Peyer's patch (tissue), 4 donors: ENCODE measurements around the gene AQP12B. TPM values are rescaled to one million over a fixed set of nuclear protein-coding genes. Genes with fewer than 3 reads are reported as not detected.

Experiments
- DNase-seq, 3 donors: peaks; one replicate each; pipeline ENCODE4 v3.0.0-alpha.2; 2017 to 2019
- H3K27ac ChIP-seq, 4 donors: fragments of 200-600 bp; sonication (generic); one replicate each; pipeline ENCODE4 v1.5.1; 2016 to 2019
- H3K27me3 ChIP-seq, 2 donors: fragments of 200-600 bp; sonication (generic); one replicate each; pipeline ENCODE4 v1.5.1; 2019
- H3K36me3 ChIP-seq, 3 donors: fragments of 200-600 bp; sonication (generic); one replicate each; pipeline ENCODE4 v1.5.1; 2016 to 2019
- H3K4me1 ChIP-seq, 4 donors: fragments of 200-600 bp; sonication (generic); one replicate each; pipeline ENCODE4 v1.5.1; 2016 to 2019
- H3K4me3 ChIP-seq, 4 donors: fragments of 200-600 bp; sonication (generic); 1 replicate in 3 of 4; 2 replicates in 1 of 4; pipeline ENCODE4 v1.5.1; 2016 to 2019; ENCODE audit warnings: mild to moderate bottlenecking in 1 of 4
- H3K9me3 ChIP-seq, 4 donors: fragments of 200-600 bp; sonication (generic); one replicate each; pipeline ENCODE4 v1.5.1; 2016 to 2019; ENCODE audit warnings: mild to moderate bottlenecking in 1 of 4
- CTCF ChIP-seq, 6 experiments: fragments of 450-650 bp in 4 of 6; fragments of 200-600 bp in 2 of 6; sonication (generic) in 1 of 6; IDR thresholded peaks; one replicate each; pipeline ENCODE4 v1.5.1; 2017 to 2019; ENCODE audit warnings: antibody characterized with exemption in 6 of 6, mild to moderate bottlenecking in 3 of 6, moderate library complexity in 1 of 6
- POLR2A ChIP-seq, 2 donors: fragments of 450-650 bp; IDR thresholded peaks; one replicate each; pipeline ENCODE4 v1.5.1; 2017; ENCODE audit warnings: antibody characterized with exemption in 2 of 2, mild to moderate bottlenecking in 2 of 2, moderate library complexity in 2 of 2
- total RNA-seq, 4 donors: library from RNA; depleted of rRNA; stranded (reverse); fragments of >200 nt; gene quantifications; one replicate each; pipeline ENCODE4 v1.1.0, GENCODE V29; 2016

Gene AQP12B
- total RNA-seq, 4 donors from 2014 or later: 1.9 to 9.6 (median 2.5) TPM; not detected in 1

- Histone ChIP-seq H3K9me3 (no peaks in the 10 kb centered on the region), H3K4me3 (no peak overlapping the region), H3K27ac (no peak overlapping the region), H3K27me3 (no peaks in the 10 kb centered on the region), H3K36me3 (no peaks in the 10 kb centered on the region), H3K4me1 (no peaks in the 10 kb centered on the region)
- DNase-seq: peak in 1 of 3 donors; percentile 8
- TF ChIP-seq CTCF (IDR thresholded peaks at IDR 0.05) (no peak), POLR2A (IDR thresholded peaks at IDR 0.05) (no peak)
Measured at GRCh38 chr2:240646900-240647502, 35.7 kb downstream of the AQP12B start.

- DNase-seq: peak in 1 of 3 donors; percentile 12
- Histone ChIP-seq H3K27ac (no peak overlapping the region), H3K36me3 (no peaks in the 10 kb centered on the region), H3K27me3 (no peaks in the 10 kb centered on the region), H3K9me3 (no peaks in the 10 kb centered on the region), H3K4me3 (no peak overlapping the region), H3K4me1 (no peaks in the 10 kb centered on the region)
- TF ChIP-seq POLR2A (IDR thresholded peaks at IDR 0.05) (no peak), CTCF (IDR thresholded peaks at IDR 0.05) (no peak)
Measured at GRCh38 chr2:240646176-240646899, 36.3 kb downstream of the AQP12B start.

- Histone ChIP-seq H3K4me1 (no peaks in the 10 kb centered on the region), H3K4me3 (no peak overlapping the region), H3K36me3 (no peaks in the 10 kb centered on the region), H3K27ac (no peak overlapping the region), H3K9me3 (no peaks in the 10 kb centered on the region), H3K27me3 (no peaks in the 10 kb centered on the region)
- DNase-seq: peak in 1 of 3 donors; percentile 6
- TF ChIP-seq POLR2A (IDR thresholded peaks at IDR 0.05) (no peak), CTCF (IDR thresholded peaks at IDR 0.05) (no peak)
Measured at GRCh38 chr2:240645801-240646175, 36.9 kb downstream of the AQP12B start.

- no peak for TF ChIP-seq POLR2A (IDR thresholded peaks at IDR 0.05)
- TF ChIP-seq CTCF (IDR thresholded peaks at IDR 0.05): no peak
- Histone ChIP-seq H3K36me3 (no peaks in the 10 kb centered on the region), H3K4me3 (no peak overlapping the region), H3K4me1 (no peaks in the 10 kb centered on the region), H3K27ac (no peak overlapping the region), H3K27me3 (no peaks in the 10 kb centered on the region), H3K9me3 (no peaks in the 10 kb centered on the region)
- peak in 1 of 3 donors; percentile 11 for DNase-seq
Measured at GRCh38 chr2:240645346-240645745, 37.3 kb downstream of the AQP12B start.

- Histone ChIP-seq H3K27ac (no peak overlapping the region), H3K9me3 (no peaks in the 10 kb centered on the region), H3K4me1 (no peaks in the 10 kb centered on the region), H3K36me3 (no peaks in the 10 kb centered on the region), H3K27me3 (no peaks in the 10 kb centered on the region), H3K4me3 (no peak overlapping the region)
- TF ChIP-seq POLR2A (IDR thresholded peaks at IDR 0.05) (no peak), CTCF (IDR thresholded peaks at IDR 0.05) (no peak)
- peak in 1 of 3 donors; percentile 2 for DNase-seq
Measured at GRCh38 chr2:240644859-240645301, 37.8 kb downstream of the AQP12B start.
